ENCODE data around the gene MYO18A. TPM values are rescaled to one million over a fixed set of nuclear protein-coding genes. Genes with fewer than 3 reads are reported as not detected.

MYO18A gene
- total RNA-seq, 2 experiments from 2014 or later = 46.3 to 47.1 TPM

- no peaks in the 10 kb centered on the region for H3K4me1 Mint-ChIP-seq (ENCODE audit: low read depth)
- peaks cover 18% of the 10 kb centered on the region for H3K36me3 Mint-ChIP-seq
- ChIA-PET POLR2A (no interaction called here), CTCF (interaction anchor here (1.7 kb wide), 1 partner anchor 120 kb away, joined by 4 read pairs; no protein-coding TSS in a partner anchor)
- H3K4me3 Mint-ChIP-seq = no peak overlapping the region
- no peak overlapping the region for H3K27ac Mint-ChIP-seq
- intact Hi-C loops (cut with micrococcal nuclease) = no loop called here
- no peaks in the 10 kb centered on the region for H3K9me3 Mint-ChIP-seq
- DNase-seq = no peak
- H3K27me3 Mint-ChIP-seq = no peaks in the 10 kb centered on the region
These were observed 95.0 kb downstream of the MYO18A start for GRCh38 chr17:29085223-29085622.

DNA sequence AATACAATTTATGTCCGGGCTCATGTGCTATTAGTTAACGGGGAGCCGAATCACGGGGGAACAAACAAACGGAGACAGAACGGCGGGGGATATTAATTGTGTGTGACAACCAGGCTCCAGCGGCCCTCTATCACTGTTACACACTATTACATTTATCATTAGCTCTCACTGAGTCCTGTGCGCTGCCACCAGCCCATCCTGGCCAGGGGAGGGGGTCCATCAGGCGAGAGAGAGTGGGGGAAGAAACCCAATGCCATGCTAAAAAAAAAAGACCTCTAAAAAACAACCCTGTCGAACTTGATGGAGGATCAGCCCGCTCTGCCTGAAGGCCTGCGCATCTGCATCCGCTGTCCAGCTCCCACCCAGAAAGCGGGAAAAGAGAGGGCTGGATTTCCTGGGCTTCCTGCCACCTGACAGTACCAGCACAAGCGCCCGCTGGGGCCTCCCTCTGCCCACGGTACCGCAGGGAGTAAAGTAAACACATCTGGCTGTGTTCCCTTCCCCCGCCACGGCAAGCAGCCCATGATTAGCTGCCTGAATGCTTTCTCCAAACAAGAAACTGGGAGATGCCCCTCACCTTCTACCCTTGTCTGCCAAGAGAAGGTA lies 95.6 kb downstream of the MYO18A start:
- peaks cover 23% of the 10 kb centered on the region for H3K36me3 Mint-ChIP-seq
- DNase-seq = no peak
- no peak overlapping the region for H3K27ac Mint-ChIP-seq
- H3K9me3 Mint-ChIP-seq = no peaks in the 10 kb centered on the region
- ChIA-PET POLR2A (no interaction called here), CTCF (interaction anchor here (1.7 kb wide), 1 partner anchor 119 kb away, joined by 4 read pairs; no protein-coding TSS in a partner anchor)
- no peaks in the 10 kb centered on the region for H3K4me1 Mint-ChIP-seq (ENCODE audit: low read depth)
- H3K4me3 Mint-ChIP-seq = no peak overlapping the region
- H3K27me3 Mint-ChIP-seq = no peaks in the 10 kb centered on the region
- intact Hi-C loops (cut with micrococcal nuclease) = no loop called here

DNA sequence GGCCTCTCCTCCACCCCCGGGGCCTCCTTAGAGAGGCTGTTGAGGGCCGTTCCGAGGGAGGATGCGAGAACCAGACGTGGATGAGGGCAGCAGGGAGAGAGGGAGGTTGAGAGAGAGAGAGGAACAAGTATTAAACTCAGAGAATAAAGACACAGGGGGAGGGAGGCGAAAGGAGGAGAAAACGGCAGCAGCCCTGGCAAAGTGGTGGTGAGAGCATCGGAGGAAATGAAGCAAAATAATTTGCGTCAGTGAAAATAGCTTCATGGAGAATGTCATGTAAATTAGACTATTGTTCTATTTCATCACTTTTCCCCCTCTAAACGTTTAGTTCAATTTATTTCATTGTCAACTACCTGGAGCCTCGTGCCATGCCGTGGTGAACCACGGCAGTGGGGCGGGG lies 99.2 kb downstream of the MYO18A start:
- Mint-ChIP-seq H3K4me1 (ENCODE audit: low read depth) (no peaks in the 10 kb centered on the region), H3K27ac (no peak overlapping the region), H3K36me3 (peaks cover 15% of the 10 kb centered on the region), H3K4me3 (no peak overlapping the region), H3K9me3 (no peaks in the 10 kb centered on the region), H3K27me3 (no peaks in the 10 kb centered on the region)
- ChIA-PET POLR2A (no interaction called here), CTCF (interaction anchor here (1.3 kb wide), 1 partner anchor 118 kb away, joined by 3 read pairs; no protein-coding TSS in a partner anchor)
- intact Hi-C loops (cut with micrococcal nuclease) = no loop called here
- DNase-seq = no peak

DNA sequence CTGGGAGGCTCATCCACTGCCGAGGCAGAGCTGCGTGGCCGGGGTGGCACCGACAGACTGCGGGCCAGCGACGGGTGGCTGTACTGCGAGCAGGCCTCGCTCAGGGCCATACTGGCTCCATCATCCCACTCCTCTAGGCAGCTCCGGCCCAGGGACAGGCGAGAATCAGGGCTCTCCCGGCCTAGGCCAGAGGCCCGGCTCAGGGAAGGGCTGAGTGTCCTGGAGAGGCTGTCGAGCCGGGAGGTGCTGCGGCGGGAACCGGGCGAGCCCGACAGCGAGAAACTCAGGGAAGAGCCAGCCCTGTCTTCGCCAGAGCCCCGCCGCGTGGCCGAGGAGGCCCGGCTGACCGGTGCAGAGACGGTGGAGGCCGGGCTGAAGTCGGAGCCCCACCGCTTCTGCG lies 99.9 kb downstream of the MYO18A start:
- Mint-ChIP-seq H3K36me3 (peaks cover 14% of the 10 kb centered on the region), H3K27ac (no peak overlapping the region), H3K4me3 (no peak overlapping the region), H3K4me1 (ENCODE audit: low read depth) (no peaks in the 10 kb centered on the region), H3K9me3 (no peaks in the 10 kb centered on the region), H3K27me3 (no peaks in the 10 kb centered on the region)
- ChIA-PET CTCF (interaction anchor here (0.8 to 1.3 kb wide), 2 partner anchors 36 to 118 kb away, joined by 3 to 5 read pairs; no protein-coding TSS in a partner anchor), POLR2A (no interaction called here)
- intact Hi-C loops (cut with micrococcal nuclease) = no loop called here
- DNase-seq = no peak

DNA sequence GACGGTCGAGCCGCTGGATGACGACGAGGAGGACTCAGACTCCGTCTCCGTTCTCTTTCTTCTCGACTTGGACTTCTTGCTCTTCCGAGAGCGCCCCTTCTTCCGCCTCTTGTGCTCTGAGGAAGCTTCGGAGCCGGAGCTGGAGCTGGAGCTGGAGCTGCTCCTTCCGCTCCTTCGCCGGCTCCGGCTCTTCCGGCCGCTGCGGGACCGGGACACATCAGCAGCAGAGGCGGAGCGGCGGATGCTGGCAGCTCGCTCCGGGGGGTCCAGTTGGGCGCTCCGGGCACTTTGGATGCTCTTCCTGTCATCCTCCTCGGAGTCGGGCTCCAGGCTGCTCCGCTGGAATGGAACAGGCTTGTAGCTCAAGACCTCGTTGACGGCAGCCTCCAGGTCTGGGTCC lies 100.3 kb downstream of the MYO18A start:
- H3K36me3 Mint-ChIP-seq = peaks cover 14% of the 10 kb centered on the region
- no peaks in the 10 kb centered on the region for H3K27me3 Mint-ChIP-seq
- CTCF ChIA-PET = interaction anchor here (0.6 to 1.3 kb wide), 4 partner anchors 32 to 117 kb away, joined by 3 to 5 read pairs (median 3); no protein-coding TSS in a partner anchor
- no peaks in the 10 kb centered on the region for H3K9me3 Mint-ChIP-seq
- no peak for DNase-seq
- POLR2A ChIA-PET = no interaction called here
- intact Hi-C loops (cut with micrococcal nuclease) = no loop called here
- H3K4me3 Mint-ChIP-seq = no peak overlapping the region
- H3K27ac Mint-ChIP-seq = no peak overlapping the region
- no peaks in the 10 kb centered on the region for H3K4me1 Mint-ChIP-seq (ENCODE audit: low read depth)

GRCh38 chr17:29079433-29079832 lies 100.8 kb downstream of the MYO18A start:
- no peaks in the 10 kb centered on the region for H3K9me3 Mint-ChIP-seq
- no peaks in the 10 kb centered on the region for H3K4me1 Mint-ChIP-seq (ENCODE audit: low read depth)
- no peaks in the 10 kb centered on the region for H3K27me3 Mint-ChIP-seq
- peaks cover 14% of the 10 kb centered on the region for H3K36me3 Mint-ChIP-seq
- H3K27ac Mint-ChIP-seq = no peak overlapping the region
- no peak overlapping the region for H3K4me3 Mint-ChIP-seq
- intact Hi-C loops (cut with micrococcal nuclease) = no loop called here
- POLR2A ChIA-PET = no interaction called here
- CTCF ChIA-PET = interaction anchor here (0.6 to 1.3 kb wide), 4 partner anchors 32 to 140 kb away, joined by 3 read pairs; no protein-coding TSS in a partner anchor
- DNase-seq = no peak

DNA sequence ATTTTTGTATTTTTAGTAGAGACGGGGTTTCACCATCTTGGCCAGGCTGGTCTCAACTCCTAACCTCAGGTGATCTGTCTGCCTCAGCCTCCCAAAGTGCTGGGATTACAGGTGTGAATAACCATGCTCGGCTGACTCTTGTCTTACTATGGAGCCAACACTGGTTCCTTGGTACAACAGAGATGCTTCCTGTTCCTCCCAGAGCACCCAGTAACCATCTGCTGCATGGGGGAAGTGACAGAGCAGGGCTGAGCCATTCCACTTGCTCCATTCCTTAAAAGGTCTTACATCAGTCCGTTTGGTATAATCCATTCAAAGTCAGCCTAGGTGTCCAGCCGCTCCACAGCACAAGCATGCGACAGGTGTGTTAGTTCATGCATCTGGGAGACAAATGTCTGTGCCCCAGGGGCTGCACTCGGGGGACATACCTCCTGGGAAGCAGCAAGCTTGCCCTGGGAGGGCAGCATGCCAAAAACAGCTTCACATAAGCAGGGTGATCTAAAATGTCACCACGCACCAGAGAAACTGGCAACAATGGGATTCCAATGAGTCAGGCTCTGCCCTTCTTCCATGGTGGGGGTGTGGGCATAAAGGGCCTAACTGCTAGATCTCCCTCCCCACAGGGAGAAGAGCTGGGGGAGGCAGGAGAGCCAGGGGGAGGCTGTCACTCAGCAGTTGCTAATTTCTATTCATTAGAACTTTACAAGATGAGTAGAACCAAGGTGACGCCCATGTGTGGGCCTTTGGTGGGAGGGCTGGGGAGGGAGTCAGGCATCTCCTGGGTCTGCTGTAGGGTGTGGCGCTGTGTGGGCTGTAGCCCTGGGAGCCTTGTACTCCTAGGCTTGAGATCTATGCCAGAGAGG lies 101.8 kb downstream of the MYO18A start:
- H3K27ac Mint-ChIP-seq = no peak overlapping the region
- no peak overlapping the region for H3K4me3 Mint-ChIP-seq
- ChIA-PET POLR2A (no interaction called here), CTCF (interaction anchor here (0.6 to 2.4 kb wide), 3 partner anchors 19 to 113 kb away, joined by 3 to 10 read pairs (median 3); no protein-coding TSS in a partner anchor)
- no peaks in the 10 kb centered on the region for H3K4me1 Mint-ChIP-seq (ENCODE audit: low read depth)
- DNase-seq = no peak
- H3K36me3 Mint-ChIP-seq = peaks cover 14% of the 10 kb centered on the region
- no peaks in the 10 kb centered on the region for H3K27me3 Mint-ChIP-seq
- no peaks in the 10 kb centered on the region for H3K9me3 Mint-ChIP-seq
- intact Hi-C loops (cut with micrococcal nuclease) = no loop called here

DNA sequence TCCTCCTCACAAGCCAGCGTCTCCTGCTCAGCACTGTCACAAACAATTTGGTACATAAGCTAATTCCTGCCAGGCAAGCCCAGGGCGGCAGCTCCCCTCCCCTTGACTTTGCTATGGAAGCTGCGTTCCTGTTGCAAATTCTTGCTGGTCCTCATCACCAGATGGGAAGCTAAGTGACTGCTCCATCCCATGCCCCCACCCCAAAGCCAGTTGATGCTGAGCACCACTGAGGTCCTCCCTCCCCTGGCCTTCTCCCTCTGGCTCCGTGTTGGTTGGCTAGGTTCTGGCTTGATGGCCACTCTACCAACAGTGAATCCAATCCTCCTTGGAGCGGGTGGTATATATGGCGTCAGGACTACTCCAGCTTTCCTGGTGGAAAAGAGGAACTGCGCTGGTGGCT lies 102.9 kb downstream of the MYO18A start:
- no peaks in the 10 kb centered on the region for H3K4me1 Mint-ChIP-seq (ENCODE audit: low read depth)
- H3K36me3 Mint-ChIP-seq = peaks cover 14% of the 10 kb centered on the region
- H3K4me3 Mint-ChIP-seq = no peak overlapping the region
- H3K27me3 Mint-ChIP-seq = no peaks in the 10 kb centered on the region
- no peak overlapping the region for H3K27ac Mint-ChIP-seq
- POLR2A ChIA-PET = no interaction called here
- DNase-seq = no peak
- intact Hi-C loops (cut with micrococcal nuclease) = no loop called here
- CTCF ChIA-PET = interaction anchor here (0.8 to 2.4 kb wide), 3 partner anchors 35 to 112 kb away, joined by 3 to 10 read pairs (median 7); no protein-coding TSS in a partner anchor
- H3K9me3 Mint-ChIP-seq = no peaks in the 10 kb centered on the region

- Mint-ChIP-seq H3K9me3 (no peaks in the 10 kb centered on the region), H3K27me3 (no peaks in the 10 kb centered on the region), H3K27ac (no peak overlapping the region), H3K4me3 (no peak overlapping the region), H3K4me1 (ENCODE audit: low read depth) (no peaks in the 10 kb centered on the region), H3K36me3 (peaks cover 14% of the 10 kb centered on the region)
- POLR2A ChIA-PET = no interaction called here
- intact Hi-C loops (cut with micrococcal nuclease) = no loop called here
- no peak for DNase-seq
- CTCF ChIA-PET = interaction anchor here (0.8 to 2.4 kb wide), 3 partner anchors 36 to 112 kb away, joined by 3 to 10 read pairs (median 7); no protein-coding TSS in a partner anchor
These were observed 103.5 kb downstream of the MYO18A start for GRCh38 chr17:29076722-29077121.

DNA sequence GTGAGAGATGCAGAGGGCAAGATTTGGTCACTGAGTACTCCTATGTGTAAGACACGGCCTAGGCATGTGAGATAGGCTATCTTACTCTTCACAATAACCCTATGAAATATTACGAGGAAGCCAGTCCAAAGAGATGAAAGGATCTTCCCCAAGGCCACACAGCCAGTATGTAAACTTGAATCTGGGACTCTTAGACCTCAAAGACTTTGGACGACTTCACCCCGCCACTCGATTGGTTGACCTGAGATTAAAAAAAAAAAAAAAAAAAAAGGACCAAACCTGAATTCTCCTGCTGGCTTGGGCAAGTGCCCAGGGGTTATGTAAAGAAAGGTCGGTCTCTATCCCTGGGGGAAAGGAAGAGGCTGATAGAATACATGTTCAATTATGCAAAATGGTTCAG lies 104.1 kb downstream of the MYO18A start:
- Mint-ChIP-seq H3K4me3 (no peak overlapping the region), H3K27me3 (no peaks in the 10 kb centered on the region), H3K9me3 (no peaks in the 10 kb centered on the region), H3K27ac (no peak overlapping the region), H3K36me3 (peaks cover 8% of the 10 kb centered on the region), H3K4me1 (ENCODE audit: low read depth) (no peaks in the 10 kb centered on the region)
- intact Hi-C loops (cut with micrococcal nuclease) = no loop called here
- CTCF ChIA-PET = interaction anchor here (1.7 to 2.4 kb wide), 2 partner anchors 41 to 111 kb away, joined by 7 to 10 read pairs; no protein-coding TSS in a partner anchor
- no peak for DNase-seq
- POLR2A ChIA-PET = no interaction called here

- no peaks in the 10 kb centered on the region for H3K4me1 Mint-ChIP-seq (ENCODE audit: low read depth)
- no peak for DNase-seq
- intact Hi-C loops (cut with micrococcal nuclease) = no loop called here
- no peaks in the 10 kb centered on the region for H3K36me3 Mint-ChIP-seq
- no peak overlapping the region for H3K4me3 Mint-ChIP-seq
- ChIA-PET POLR2A (no interaction called here), CTCF (interaction anchor here (0.9 to 1.2 kb wide), 2 partner anchors 37 to 109 kb away, joined by 3 read pairs; no protein-coding TSS in a partner anchor)
- no peaks in the 10 kb centered on the region for H3K9me3 Mint-ChIP-seq
- H3K27ac Mint-ChIP-seq = no peak overlapping the region
- no peaks in the 10 kb centered on the region for H3K27me3 Mint-ChIP-seq
These were observed 105.7 kb downstream of the MYO18A start for GRCh38 chr17:29074488-29074887.

DNA sequence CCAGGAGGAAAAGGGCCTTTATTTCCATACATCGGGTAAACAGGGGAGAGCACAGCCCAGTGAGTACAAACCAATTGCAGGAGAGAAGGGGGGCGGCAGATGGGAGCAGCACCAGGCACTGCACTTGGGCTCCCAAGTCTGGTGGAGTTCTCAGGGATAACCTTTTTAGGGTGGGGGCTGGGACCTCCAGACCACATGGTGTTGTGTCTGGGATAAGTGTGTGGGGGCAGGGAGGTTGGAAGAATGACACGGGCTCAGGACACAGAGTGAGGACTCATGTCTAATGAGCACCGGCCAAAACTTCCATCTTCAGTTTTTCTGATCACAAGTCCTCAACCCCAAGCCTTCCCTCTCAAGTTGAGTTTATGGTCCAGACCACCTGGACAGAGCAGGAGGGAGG lies 106.7 kb downstream of the MYO18A start:
- no peaks in the 10 kb centered on the region for H3K27me3 Mint-ChIP-seq
- no peaks in the 10 kb centered on the region for H3K9me3 Mint-ChIP-seq
- ChIA-PET POLR2A (no interaction called here), CTCF (interaction anchor here (0.7 kb wide), 1 partner anchor 43 kb away, joined by 3 read pairs; no protein-coding TSS in a partner anchor)
- H3K4me3 Mint-ChIP-seq = no peak overlapping the region
- no peak for DNase-seq
- intact Hi-C loops (cut with micrococcal nuclease) = no loop called here
- no peak overlapping the region for H3K27ac Mint-ChIP-seq
- no peaks in the 10 kb centered on the region for H3K4me1 Mint-ChIP-seq (ENCODE audit: low read depth)
- H3K36me3 Mint-ChIP-seq = no peaks in the 10 kb centered on the region
